A549 (cell line): ENCODE measurements around the gene SLC9A3. TPM values are rescaled to one million over a fixed set of nuclear protein-coding genes. Genes with fewer than 3 reads are reported as not detected.
A peak's percentile ranks its signal among the peaks of the same experiment; 100 is the strongest.
"Not testable (repeated sequence)": the region's sequence is repeated elsewhere in the genome, so short reads cannot be mapped to it uniquely, and the experiment has no call there.

Source experiments
- ATAC-seq, 2 experiments: fragments of 200-7000 bp in 1 of 2; fragments of >200 bp in 1 of 2; cut with Nextera tagmentation in 1 of 2; cut with Tn5 transposase in 1 of 2; 3 replicates each; pipeline versions ENCODE4 v1.8.0 to v1.9.1; 2018 to 2020; ENCODE audit warnings: mild to moderate bottlenecking in 1 of 2, moderate library complexity in 1 of 2
- CTCF ChIA-PET: fragments of 300-600 bp; sonication (Branson Sonifier 250); formaldehyde crosslinking; extraction: SDS; loops from one replicate; lab custom pipeline; 2021; ENCODE audit warnings: antibody characterized with exemption, inconsistent platforms; lab: Yijun Ruan, JAX
- POLR2A ChIA-PET: fragments of 350-600 bp; formaldehyde crosslinking; extraction: SDS; loops from one replicate; lab custom pipeline; 2021; ENCODE audit warnings: antibody characterized with exemption, inconsistent platforms; lab: Yijun Ruan, JAX
- DNase-seq, 2 experiments: peaks; one replicate each; pipeline versions ENCODE4 v3.0.0 to v3.0.0-alpha.2; 2011 to 2016; ENCODE audit warnings: low read depth in 1 of 2, low spot score in 1 of 2
- FAIRE-seq: peaks from 2 replicates; lab custom pipeline; 2011; peaks lifted over from hg19 to GRCh38; lab: Jason Lieb, UNC
- H3K27ac ChIP-seq, 2 experiments: fragments of >200 bp; sonication (Bioruptor Twin); formaldehyde crosslinking; 3 replicates each; pipeline ENCODE4 v1.5.1; 2016 to 2017
- H3K4me1 ChIP-seq: fragments of >200 bp; sonication (Bioruptor Twin); formaldehyde crosslinking; 3 replicates; pipeline ENCODE4 v1.6.1; 2016
- H3K4me2 ChIP-seq: fragments of >200 bp; sonication (Bioruptor Twin); formaldehyde crosslinking; 3 replicates; pipeline ENCODE4 v1.6.1; 2016
- H3K4me3 ChIP-seq: fragments of >200 bp; sonication (Bioruptor Twin); formaldehyde crosslinking; 3 replicates; pipeline ENCODE4 v1.5.1; 2016
- H3K9me3 ChIP-seq: fragments of >200 bp; sonication (Bioruptor Twin); formaldehyde crosslinking; 3 replicates; pipeline ENCODE4 v1.6.1; 2016
- EP300 ChIP-seq, 2 experiments: fragments of >200 bp; sonication (Bioruptor Twin); formaldehyde crosslinking; IDR thresholded peaks; 2 replicates in 1 of 2; 3 replicates in 1 of 2; pipeline ENCODE4 v1.6.1; 2016 to 2017
- FOSB ChIP-seq: fragments of 250-450 bp; sonication (Bioruptor Pico); IDR thresholded peaks from 2 replicates; pipeline ENCODE4 v1.5.0; 2020; ENCODE audit warnings: mild to moderate bottlenecking, moderate library complexity
- FOSL2 ChIP-seq, 2 experiments: fragments of 450-650 bp in 1 of 2; fragments of >200 bp in 1 of 2; sonication (Bioruptor Twin) in 1 of 2; formaldehyde crosslinking; IDR thresholded peaks; 2 replicates each; pipeline versions ENCODE4 v1.5.0 to v1.6.1; 2016 to 2020; ENCODE audit warnings: mild to moderate bottlenecking in 1 of 2, moderate library complexity in 1 of 2
- GATA3 ChIP-seq: IDR thresholded peaks from 2 replicates; pipeline ENCODE4 v1.6.1; 2012; ENCODE audit warnings: borderline replicate concordance
- HDAC2 ChIP-seq: fragments of 200-600 bp; sonication (generic); IDR thresholded peaks from 2 replicates; pipeline ENCODE4 v1.6.1; 2016
- KDM5A ChIP-seq: fragments of 200-600 bp; sonication (generic); IDR thresholded peaks from 2 replicates; pipeline ENCODE4 v1.6.1; 2016; ENCODE audit warnings: antibody characterized with exemption, mild to moderate bottlenecking
- SREBF2 ChIP-seq: fragments of 450-650 bp; IDR thresholded peaks from 2 replicates; pipeline ENCODE4 v1.6.1; 2014; ENCODE audit warnings: mild to moderate bottlenecking, moderate library complexity
- WGBS: methylation state at CpG from one replicate; pipeline ENCODE4 v1.1.6; 2017; ENCODE audit errors: missing lambda C conversion rate; 5-methylcytosine and 5-hydroxymethylcytosine counted together
- polyA plus RNA-seq, 4 experiments: library from polyadenylated mRNA; depleted of rRNA in 3 of 4; stranded (reverse); fragments of >200 nt; fragmentation: RNase III in 1 of 4; extraction: RNeasy Plus Mini Kit Qiagen cat#74134 plus additional on column Dnase treatment in 1 of 4; gene quantifications; 2 replicates in 3 of 4; 3 replicates in 1 of 4; pipeline ENCODE4 v1.2.3, GENCODE V29; 2011 to 2017
- TF ChIP-seq, protein P1 (sequence below): fragments of 250-450 bp; sonication (Bioruptor Pico); IDR thresholded peaks from 2 replicates; pipeline ENCODE4 v1.5.0; 2020; ENCODE audit warnings: low read depth, mild to moderate bottlenecking, moderate library complexity
- TF ChIP-seq, protein P2 (sequence below): fragments of 250-450 bp; sonication (Bioruptor Pico); IDR thresholded peaks from 2 replicates; pipeline ENCODE4 v1.5.0; 2021; ENCODE audit warnings: mild to moderate bottlenecking, moderate library complexity, borderline replicate concordance

Gene SLC9A3
- polyA plus RNA-seq, 2 of the 4 experiments (the other 2 are of a cell fraction): 1.3 TPM

DNA sequence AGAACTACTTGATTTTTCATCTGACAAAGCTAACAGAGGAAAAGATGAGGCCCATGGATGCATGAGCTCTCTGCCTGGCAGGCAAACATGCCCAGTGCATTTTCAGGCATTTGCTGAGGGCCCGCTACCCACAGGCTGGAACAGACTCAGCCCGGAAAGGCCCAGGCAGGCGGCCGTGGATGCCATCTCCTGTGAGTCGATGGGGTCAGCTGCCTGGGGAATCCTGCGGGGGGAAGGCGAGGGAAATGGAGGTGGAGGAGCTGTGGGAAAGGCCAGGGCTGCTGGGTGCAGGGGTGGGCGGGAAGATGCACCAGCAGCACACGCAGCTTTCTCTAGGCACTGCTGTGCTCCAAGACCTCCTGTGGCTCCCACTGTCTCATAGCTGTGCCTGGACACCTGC, 13.7 kb downstream of the SLC9A3 start:
- FAIRE-seq: no peak
- ATAC-seq: no peak
- no peak overlapping the region for H3K27ac ChIP-seq

DNA sequence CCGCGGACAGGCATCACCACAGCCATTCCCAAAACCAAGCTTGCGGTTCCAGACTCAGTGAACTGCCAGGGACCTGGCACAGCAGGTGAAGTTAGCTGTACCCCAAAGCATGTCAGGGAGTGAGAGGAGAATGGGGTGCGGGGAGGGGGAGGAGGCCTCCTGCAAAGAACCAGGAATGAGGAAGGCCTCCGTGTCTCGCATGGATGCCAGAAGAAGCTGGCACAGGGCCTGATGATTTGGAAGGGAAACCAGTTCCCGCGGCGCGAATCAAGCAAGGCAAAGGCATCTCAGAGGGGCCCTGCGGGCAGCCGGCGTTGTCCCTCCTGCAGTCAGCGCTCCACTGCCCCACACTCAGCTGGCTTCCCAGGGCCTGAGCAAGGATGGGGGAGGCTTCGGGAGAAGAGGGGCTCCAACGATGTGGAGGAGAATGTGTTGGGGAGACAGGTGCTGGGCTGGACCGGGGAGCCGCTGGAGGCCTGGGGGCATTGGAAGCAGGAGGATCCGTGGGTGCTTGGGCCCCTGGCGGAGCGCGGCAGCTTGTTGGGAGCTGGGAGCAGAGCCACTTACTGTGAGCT, 14.6 kb downstream of the SLC9A3 start:
- H3K27ac ChIP-seq: no peak overlapping the region
- H3K9me3 ChIP-seq: no peaks in the 10 kb centered on the region
- peaks cover 9% of the 10 kb centered on the region; the same call in 2 of the 3 replicates for H3K4me1 ChIP-seq
- TF ChIP-seq KDM5A (no peak), HDAC2 (no peak), EP300 (IDR thresholded peaks at IDR 0.05) (no peak), GATA3 (no peak), FOSL2 (IDR thresholded peaks at IDR 0.05) (no peak), FOSL2 (CRISPR knock-in tag; IDR thresholded peaks at IDR 0.05) (no peak)
- TF ChIP-seq, protein P1, sequence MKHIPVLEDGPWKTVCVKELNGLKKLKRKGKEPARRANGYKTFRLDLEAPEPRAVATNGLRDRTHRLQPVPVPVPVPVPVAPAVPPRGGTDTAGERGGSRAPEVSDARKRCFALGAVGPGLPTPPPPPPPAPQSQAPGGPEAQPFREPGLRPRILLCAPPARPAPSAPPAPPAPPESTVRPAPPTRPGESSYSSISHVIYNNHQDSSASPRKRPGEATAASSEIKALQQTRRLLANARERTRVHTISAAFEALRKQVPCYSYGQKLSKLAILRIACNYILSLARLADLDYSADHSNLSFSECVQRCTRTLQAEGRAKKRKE (CRISPR knock-in tag): no peak
- ATAC-seq (no peak), FAIRE-seq (no peak), DNase-seq (no peak)
- no peak overlapping the region for H3K4me2 ChIP-seq
- H3K4me3 ChIP-seq: no peak overlapping the region
- ChIA-PET CTCF (interaction anchor here (1.4 to 1.9 kb wide), 2 partner anchors 10 to 14 kb away, joined by 3 to 5 read pairs; no protein-coding TSS in a partner anchor), POLR2A (no interaction called here)
- 77% methylated on average over 22 of the region's 22 CpGs for WGBS

More for the DNA sequence above, 13.7 kb downstream of the SLC9A3 start:
- Histone ChIP-seq H3K4me2 (no peak overlapping the region), H3K4me1 (peaks cover 9% of the 10 kb centered on the region; the same call in 2 of the 3 replicates)
- ChIA-PET POLR2A (no interaction called here), CTCF (interaction anchor here (1.9 kb wide), 1 partner anchor 9 kb away, joined by 5 read pairs; no protein-coding TSS in a partner anchor)
- DNase-seq: no peak
- TF ChIP-seq, protein P2, sequence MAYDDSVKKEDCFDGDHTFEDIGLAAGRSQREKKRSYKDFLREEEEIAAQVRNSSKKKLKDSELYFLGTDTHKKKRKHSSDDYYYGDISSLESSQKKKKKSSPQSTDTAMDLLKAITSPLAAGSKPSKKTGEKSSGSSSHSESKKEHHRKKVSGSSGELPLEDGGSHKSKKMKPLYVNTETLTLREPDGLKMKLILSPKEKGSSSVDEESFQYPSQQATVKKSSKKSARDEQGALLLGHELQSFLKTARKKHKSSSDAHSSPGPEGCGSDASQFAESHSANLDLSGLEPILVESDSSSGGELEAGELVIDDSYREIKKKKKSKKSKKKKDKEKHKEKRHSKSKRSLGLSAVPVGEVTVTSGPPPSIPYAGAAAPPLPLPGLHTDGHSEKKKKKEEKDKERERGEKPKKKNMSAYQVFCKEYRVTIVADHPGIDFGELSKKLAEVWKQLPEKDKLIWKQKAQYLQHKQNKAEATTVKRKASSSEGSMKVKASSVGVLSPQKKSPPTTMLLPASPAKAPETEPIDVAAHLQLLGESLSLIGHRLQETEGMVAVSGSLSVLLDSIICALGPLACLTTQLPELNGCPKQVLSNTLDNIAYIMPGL (CRISPR knock-in tag): no peak
- no peak for TF ChIP-seq SREBF2
- TF ChIP-seq, all 56 proteins: peak for 0
- Histone ChIP-seq H3K4me3 (no peak overlapping the region), H3K9me3 (no peaks in the 10 kb centered on the region)
- 42% methylated on average over 9 of the region's 9 CpGs for WGBS

DNA sequence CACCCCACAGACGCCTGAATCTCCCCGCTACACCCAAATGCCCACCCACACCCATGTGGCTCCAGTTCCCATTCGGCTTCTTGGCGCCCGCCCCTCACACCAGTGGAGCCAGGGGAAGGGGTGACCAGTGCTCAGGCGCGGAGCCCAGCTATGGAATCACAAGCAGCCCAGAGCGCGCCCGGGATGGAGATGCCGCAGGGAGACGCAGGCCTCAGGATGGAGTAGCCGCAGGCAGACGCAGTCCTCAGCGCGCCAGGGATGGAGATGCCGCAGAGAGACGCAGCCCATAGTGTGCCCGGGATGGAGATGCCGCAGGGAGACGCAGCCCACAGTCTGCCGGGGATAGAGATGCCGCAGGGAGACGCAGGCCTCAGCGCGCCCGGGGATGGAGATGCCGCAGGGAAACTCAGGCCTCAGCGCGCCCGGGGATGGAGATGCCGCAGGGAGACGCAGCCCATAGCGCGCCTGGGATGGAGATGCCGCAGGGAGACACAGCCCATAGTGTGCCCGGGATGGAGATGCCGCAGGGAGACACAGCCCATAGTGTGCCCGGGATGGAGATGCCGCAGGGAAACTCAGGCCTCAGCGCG, 16.2 kb downstream of the SLC9A3 start:
- ATAC-seq, CTCF ChIA-PET, H3K4me1 ChIP-seq, H3K4me3 ChIP-seq, FAIRE-seq, POLR2A ChIA-PET, H3K9me3 ChIP-seq, H3K27ac ChIP-seq, DNase-seq, H3K4me2 ChIP-seq: not testable (repeated sequence)
- 91% methylated on average over 25 of the region's 42 CpGs for WGBS

DNA sequence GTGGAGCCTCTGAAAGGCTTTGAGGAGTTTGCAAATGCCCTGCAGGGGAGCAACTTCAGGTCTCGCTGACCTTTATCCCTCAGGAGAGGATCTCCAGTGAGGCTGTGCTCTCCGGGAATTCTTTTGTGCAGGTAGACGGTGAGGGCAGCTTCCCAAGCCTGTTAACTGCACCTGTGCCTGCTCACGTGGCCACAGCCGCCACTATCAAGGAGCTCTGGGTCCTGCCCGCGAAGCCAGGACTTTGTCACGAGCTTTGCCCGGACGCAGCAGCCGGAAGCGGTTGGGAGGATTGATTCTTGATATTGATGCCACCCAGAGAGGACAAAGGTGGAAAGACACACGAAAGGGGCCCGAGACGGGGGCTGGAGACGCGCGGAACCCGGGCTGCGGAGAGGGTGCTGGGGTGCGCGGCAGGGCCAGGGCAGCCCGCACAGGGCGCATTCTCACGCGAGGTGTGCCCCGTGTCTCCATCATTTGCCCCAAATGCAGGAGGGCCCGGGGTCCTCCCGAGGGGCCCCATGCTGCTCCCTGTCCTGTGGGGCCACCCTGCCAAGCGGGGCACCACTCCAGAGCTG, 18.2 kb downstream of the SLC9A3 start:
- H3K4me2 ChIP-seq: peak overlapping the region; percentile 77
- ATAC-seq (peak in 1 of 2 experiments; percentile 45; a peak in 3 of 6 replicates), FAIRE-seq (no peak), DNase-seq (no peak)
- H3K9me3 ChIP-seq: no peaks in the 10 kb centered on the region
- H3K4me1 ChIP-seq: peaks cover 9% of the 10 kb centered on the region; the same call in 2 of the 3 replicates
- ChIA-PET POLR2A (no interaction called here), CTCF (no interaction called here)
- peak overlapping the region; percentile 36 for H3K4me3 ChIP-seq
- WGBS: 18% methylated on average over 27 of the region's 30 CpGs
- no peak for TF ChIP-seq FOSB
- TF ChIP-seq, all 56 proteins: peak for 0
- H3K27ac ChIP-seq: peak overlapping the region in 1 of 2 experiments; percentile 53; a peak in 3 of 6 replicates
